GM21723 (cell line): Measurements from ENCODE around the gene TPO.

ENCODE experiments used
- ATAC-seq: cut with Tn5 transposase; IDR thresholded peaks from one replicate; pipeline ENCODE4 v1.9.1; 2021; ENCODE audit warnings: mild to moderate bottlenecking, moderate library complexity; ENCODE audit not compliant: unreplicated experiment

The TPO gene

DNA sequence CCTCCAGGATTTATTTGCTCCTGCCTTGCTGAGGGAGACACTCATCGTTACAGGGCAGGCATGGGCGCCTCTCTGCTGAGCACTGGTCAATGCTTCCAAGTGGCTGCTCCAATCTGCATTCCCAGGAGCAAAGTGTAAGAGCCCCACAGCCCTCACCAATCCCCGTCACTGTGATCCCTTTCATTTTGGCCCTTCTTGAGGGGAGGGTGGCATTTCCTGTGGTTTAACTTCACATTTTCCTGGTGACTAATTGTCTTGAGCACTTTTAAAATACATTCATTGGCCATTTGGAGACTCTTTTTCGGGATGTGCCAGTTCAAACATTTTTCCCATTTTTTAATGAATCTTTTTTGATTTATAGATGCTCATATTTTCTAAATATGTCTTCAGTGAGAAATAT, 33.0 kb downstream of the TPO start:
- ATAC-seq: no peak

DNA sequence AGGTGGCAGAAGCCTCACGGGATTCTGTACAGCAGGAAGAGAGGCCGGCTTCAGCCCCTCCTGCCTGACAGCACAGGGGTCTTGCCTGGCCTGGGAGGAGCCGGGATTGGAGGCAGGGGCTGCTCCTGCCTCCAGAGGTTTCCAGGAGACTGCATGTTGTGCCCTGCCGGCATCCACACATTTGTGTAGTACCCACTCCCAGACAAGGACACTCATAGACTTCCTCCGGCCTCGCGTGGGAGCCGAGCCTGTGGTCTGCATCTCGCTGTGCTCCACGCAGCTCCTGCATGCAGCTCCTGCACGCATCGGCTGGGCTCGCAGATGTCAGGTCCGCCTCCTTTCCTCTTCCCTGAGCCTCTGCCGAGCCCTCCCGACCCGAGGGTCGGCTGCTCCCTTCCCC, 34.7 kb downstream of the TPO start:
- no peak for ATAC-seq

DNA sequence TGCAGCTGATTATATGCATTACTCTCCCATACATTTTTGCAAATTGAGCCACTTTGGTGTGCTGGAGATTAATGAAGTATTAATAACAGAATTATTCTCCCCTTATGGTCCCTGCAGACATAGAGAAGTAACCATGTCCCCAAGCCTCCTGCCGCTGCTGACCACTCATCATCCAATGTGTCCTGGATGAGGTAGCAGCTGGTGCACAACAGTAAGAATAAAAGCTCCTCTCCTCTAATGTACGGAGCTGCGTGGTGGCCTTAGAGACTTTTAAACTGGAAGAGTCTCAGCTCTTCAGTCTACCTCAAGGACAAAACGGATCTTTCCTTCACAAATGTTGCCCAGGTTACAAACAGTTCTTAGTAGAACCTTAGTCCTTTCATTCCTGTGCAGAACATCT, 37.7 kb downstream of the TPO start:
- ATAC-seq: no peak

DNA sequence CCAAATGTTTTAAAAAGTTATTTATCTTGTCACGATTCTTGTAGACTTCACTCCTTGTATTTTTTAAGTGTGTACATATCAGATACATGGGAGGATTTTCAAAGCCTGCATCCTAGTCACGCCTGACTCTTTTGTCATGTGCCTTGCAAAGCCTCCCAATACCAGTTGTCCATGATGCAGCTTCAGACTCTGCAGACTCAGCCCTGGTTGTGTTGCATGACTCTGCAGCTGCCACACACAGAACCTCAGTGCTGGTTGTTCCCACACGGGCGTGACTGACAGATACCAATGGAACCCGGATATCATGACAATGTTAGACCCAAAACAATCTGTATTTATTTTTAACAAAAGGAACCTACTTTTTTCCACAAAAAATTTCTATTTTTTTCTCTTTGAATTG, 38.2 kb downstream of the TPO start:
- ATAC-seq: no peak

DNA sequence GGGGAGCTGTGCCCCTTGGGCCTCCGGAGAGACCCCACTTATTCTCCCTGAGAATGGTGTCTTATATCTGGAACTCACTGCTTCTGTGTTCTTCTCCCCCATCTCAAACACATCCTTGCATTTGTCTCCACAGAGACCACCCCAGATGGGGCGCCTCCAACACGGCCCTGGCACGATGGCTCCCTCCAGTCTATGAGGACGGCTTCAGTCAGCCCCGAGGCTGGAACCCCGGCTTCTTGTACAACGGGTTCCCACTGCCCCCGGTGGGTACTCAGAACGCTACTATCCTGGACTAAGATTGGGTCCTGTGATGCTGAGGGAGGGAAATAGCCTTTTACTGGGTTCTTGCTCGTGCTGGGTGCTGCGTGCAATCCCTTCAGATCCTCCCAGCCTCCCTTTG, 40.3 kb downstream of the TPO start:
- ATAC-seq: no peak

DNA sequence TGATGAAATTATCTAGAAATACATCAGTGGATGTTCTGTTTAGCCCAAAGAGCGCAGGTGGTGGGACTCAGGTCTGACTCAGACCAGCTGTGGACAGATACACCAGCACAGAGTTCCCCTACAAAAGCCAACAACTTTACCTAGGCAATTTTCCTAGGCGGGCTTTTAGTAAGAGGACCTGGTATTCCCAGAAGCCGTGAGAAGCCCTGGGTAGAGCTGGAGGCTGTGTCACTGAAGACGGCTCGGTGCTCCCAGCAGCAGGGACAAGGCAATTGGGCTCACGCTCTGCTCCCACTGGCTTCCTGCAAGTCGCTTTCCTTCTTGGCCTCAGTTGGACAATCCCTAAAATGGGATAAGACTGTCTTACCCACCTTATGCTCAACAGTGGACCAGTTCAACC, 41.1 kb downstream of the TPO start:
- ATAC-seq: no peak

DNA sequence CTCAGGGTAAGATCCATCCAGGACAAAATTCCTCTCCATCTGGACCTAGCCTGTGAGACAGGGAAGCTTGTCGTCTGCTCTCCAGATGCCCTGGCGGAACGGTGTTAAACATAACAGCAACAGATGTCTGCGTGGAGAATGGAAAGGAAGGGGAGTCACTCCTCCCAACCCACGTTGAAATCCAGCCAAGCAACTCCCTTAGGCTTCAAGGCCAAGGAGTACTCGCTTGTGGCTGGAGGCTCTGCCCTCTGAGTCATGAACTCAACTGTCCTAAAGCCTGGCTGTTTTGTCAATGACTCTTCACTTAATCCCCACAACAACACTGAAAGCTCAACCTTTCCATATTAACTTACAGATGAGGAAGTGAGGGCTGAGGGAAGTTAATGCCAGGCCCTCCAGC, 42.2 kb downstream of the TPO start:
- ATAC-seq: no peak

DNA sequence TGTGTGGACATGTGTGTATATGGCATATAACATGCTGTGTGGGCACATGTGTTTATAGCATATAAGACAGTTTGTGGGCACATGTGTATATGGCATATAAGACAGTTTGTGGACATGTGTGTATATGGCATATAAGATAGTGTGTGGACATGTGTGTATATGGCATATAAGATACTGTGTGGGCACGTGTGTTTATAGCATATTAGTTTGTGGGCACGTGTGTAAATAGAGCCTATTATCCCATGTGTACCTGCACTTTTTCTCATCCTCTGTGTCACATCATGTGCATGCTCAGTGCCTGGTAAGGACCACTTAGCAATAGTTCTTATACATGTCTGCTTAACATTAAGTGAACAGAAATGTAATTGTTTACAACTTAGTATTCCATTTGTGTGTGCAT, 45.2 kb downstream of the TPO start:
- ATAC-seq: no peak

DNA sequence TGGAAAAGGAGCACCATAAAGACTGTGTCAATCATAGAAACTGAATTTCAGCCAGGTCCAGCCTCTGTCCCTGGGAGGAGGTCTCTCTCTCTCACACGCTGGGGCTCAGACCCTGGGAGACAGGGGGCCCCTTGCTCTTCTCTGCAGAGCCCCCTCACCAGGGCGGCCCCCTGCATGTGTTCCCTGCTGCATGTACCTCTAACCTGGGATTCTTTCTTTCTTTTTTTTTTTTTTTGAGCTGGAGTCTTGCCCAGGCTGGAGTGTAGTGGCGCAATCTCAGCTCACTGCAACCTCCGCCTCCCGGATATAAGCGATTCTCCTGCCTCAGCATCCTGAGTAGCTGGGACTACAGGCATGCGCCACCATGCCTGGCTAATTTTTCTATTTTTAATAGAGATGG, 46.5 kb downstream of the TPO start:
- no peak for ATAC-seq

DNA sequence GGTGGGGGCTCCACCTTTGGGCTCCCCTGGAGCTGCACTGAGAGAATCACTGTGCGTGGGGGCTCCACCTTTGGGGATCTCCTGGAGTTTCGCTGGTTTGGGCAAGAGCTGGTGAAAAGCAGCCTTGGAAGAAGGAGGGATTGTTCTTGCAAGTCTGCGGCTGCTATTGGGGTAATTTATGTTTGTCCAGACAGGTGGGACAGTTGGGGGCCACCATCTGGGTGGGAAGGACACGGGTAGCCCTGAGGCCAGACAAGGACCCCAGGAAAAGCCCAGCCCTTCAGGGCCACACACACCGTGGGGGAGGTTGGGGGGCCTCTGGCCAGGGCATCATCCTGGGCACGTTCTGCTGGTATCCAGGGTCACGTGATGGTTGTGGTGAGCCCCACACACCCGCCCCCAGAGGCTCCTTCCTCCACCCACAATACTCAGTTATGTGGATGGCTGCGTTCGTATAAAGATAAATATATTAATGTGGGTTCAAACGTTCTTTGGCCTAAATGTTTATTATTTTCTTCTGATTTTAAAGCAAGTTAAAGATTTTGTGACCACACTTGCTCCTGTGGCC, 47.7 kb downstream of the TPO start:
- ATAC-seq: no peak

DNA sequence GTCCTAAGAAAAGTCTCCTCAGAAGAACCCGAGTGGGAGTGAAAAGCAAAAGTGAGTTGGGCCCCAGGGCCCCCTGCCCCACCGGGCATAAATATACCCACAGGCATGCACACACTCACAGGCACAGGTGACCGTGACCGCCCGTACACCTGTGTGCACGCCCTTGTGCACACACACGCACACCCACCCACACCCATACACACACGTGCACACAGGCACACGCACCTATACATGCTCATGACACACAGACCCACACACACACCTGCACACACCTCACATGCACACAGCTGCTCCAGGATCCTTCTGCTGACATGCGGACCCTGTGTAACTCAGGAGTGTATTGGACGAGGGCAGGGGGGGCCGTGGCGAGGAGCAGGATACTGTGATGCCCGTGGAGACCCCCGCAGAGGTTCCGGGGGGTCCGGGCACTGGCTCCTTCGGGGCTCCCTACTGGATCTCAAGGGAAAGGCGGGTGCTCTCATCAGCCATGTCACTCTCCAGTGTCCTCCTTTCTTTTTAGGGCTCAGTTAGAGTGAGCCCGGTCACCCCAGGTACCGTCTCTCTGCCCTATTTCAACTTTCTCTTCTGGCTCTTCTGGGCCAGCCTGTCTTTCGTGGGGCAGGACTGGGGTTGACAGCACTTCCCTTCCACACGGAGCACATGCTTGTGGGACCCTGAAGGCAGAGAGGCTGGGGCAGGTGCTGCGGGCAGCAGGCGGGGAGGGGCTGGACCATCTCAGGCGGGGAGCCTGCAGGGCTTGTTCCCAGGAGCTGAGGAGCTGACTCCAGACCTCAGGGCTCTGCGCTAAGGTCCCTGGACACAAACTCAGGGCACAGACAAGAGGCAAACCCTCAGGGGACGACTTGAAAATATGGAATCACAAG, 48.5 kb downstream of the TPO start:
- no peak for ATAC-seq

DNA sequence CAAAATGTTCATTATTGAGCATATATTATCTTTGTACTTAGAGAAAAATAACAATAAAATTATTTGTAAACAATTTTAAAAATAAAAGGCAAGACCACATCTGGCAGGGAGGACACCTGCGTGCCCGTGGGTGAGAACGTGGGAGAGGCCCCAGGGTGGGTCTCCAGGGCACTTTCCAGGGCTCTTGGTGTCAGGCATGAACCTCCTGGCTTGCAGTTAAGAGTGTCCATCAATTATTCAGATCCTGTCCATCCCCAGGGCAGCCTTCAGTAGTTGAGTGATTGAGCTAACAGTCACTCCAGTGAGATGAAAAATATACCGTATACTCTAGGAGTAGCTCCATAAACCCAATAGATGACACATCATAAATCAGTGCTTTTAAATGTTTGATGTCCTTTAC, 49.7 kb downstream of the TPO start:
- ATAC-seq: no peak

DNA sequence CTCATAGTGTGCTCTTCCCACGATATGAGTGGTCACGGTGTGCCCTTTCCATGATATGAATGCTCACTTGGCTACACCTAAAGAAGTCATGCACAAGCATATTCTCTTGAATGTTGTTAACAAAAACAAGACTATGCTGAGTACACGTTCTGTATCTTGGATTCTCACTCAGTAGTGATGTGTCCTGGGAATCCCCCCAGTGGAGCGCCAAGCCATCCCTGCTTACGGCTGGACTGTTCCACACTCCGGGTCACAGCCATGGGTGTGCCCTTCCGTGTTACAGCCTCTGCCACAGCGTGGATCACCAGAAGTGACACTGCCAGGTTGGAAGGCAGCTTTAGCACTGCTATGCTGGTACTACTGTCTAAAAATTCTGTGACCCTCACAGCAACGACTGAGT, 59.1 kb downstream of the TPO start:
- no peak for ATAC-seq

DNA sequence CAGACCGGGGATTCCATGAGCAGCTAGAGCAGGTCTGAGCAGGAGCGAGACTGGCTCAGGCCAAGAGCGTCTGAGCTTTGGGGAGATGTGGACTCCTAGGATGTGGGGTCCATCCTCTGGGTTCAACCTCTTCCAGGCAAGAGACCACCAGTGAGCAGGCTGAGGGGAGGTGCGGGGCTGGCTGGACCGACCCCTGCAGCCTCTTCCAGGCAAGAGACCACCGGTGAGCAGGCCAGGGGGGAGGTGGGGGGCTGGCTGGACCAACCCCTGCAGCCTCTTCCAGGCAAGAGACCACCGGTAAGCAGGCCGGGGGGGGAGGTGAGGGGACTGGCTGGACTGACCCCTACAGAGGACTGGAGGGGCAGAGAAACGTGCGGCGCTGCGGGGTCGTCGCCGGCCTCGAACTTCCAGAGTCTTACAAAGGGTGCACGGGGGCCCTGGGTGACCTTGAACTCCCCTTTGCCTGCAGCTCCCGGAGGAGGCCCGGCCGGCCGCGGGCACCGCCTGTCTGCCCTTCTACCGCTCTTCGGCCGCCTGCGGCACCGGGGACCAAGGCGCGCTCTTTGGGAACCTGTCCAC, 63.4 kb downstream of the TPO start:
- ATAC-seq: no peak

DNA sequence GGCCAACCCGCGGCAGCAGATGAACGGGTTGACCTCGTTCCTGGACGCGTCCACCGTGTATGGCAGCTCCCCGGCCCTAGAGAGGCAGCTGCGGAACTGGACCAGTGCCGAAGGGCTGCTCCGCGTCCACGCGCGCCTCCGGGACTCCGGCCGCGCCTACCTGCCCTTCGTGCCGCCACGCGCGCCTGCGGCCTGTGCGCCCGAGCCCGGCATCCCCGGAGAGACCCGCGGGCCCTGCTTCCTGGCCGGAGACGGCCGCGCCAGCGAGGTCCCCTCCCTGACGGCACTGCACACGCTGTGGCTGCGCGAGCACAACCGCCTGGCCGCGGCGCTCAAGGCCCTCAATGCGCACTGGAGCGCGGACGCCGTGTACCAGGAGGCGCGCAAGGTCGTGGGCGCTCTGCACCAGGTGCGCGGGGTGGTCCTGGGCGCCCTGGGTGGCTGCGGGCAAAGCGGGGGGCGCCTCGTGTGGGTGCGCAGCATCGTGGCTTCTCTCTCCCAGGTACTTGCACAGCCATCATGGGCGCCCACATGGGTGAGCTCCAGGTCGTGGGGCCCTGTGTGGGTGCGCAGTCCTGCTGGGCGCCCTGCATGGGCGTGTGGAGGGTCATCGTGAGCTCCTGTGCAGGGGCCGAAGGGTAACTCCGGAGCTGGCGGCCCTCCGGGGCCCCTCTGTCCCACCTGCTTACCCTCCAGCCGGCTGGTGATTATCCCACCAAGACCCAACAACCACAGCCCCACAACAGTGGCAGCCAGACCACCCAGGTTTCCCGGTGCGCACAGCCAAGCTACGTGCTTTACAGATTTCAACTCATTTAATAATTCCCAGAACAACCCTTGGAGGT, 64.2 kb downstream of the TPO start:
- ATAC-seq: no peak

DNA sequence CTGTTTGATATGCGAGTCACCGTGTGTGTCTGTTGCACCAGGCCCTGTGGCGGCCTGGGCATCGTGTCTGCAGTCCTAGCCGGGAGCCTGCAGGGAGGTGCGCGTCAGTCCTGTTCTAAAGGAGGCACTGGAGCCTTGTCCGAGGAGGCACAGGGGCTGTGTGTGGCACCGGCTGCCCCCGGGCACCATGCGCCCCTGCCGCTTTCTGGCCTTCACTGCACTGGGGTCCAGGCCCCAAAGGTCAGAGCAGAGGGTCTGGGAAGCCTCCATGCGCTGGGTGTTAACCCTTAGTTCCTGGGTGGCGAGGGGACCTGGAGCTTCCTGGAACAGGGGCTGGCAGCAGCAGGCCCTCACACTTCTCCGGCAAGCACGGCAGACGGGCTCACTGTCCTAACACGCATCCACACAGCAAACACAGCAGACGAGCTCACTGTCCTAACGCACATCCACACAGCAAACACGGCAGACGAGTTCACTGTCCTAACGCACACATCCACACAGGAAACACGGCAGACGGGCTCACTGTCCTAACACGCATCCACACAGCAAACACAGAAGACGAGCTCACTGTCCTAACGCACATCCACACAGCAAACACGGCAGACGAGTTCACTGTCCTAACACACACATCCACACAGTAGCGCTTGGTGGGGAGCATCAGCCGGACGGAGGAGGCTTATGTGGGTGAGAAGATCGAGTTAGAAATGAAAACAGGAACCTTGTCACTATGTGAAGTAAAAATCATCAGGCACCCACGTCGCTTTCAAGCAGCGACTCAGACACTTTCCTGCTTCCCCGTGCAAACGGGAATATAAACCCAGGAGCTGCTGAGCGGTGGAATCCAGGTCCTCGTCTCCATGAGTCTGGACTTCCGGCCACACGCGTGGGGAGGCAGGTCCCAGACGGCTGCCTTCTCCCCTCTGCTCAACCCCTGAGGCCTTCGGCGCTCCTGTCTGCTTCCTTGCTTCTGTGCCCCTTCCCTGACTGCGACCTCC, 65.3 kb downstream of the TPO start:
- ATAC-seq: no peak

DNA sequence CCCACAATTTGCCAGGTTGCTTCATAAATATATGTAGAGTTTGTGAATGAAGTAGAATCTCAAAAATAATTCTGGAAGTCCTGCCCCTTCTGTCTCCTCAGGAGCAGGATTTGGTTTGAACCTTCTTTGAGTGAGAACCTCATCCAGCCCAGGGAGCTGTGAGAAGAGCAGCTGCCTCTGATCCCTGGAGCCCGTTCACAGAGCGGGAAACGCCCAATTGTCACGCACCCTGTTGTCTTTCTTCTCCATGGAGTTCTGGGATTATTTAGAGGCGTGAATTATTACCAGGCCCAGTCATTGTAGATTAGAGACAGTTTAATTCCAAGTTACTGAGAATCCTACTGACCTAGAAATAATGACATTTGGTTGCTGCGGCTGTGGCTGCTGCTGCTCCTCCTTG, 66.1 kb downstream of the TPO start:
- no peak for ATAC-seq

DNA sequence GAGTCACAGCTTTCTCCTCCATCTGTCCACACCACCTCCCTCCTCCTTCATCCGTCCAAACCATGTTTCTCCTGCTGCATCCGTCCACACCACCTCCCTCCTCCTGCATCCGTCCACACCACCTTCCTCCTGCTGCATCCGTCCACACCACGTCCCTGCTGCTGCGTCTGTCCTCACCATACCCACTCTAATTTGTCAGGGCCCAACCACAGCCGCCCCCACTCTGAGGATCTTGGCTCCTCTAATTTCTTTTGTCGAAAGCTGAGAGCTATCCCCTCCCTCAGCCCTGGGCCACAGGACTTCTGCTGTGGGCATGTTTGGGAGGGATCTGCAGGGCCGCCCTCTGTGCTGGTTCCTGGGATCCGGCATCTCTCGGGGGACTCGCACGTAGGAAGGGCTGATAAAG, 67.4 kb downstream of the TPO start:
- ATAC-seq: no peak

DNA sequence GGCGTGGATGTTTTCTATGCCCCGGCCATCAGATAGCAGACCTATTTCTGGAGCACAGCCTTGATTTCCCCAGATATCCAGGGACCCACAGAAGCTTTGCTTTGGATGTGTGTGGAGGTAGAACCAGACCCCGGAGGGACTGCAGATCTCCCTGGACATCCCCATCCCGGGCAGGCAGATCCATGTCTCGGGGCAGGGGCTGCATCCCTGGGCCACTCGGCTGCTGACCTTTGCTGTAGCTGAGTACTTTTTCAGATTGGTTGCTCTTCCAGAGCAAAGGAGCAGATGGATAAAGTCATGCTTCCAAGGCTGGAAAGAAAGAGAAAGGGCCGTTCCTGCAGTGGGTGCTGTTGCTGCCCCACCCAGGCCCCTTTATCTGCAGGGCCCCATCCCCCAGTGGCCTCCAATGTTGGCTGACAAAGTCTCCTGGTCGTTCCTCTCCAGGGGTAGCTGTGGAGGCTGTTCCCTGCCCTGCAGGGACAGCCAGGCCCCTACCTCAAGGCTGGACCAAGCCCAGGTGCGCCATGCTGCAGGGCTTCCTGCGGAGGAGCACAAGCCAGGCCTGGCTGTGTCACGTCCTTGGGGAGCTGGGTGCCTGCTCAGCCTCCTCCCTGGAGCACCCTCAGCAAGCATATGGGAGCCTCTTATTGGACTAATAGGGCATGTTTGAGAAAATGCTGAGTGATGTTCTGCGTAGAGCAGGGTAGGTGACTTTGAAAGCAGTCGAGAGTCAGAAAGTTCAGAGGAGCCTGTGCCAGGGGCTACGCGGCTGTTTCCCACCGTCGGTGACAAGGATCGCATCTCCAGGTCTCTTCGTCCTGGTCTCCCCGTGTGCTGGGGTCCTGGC, 68.4 kb downstream of the TPO start:
- no peak for ATAC-seq
